Measurements from ENCODE around the gene SLC47A2.

- no peak for TF ChIP-seq CTCF (IDR thresholded peaks at IDR 0.05; ENCODE audit: low read depth, low read length)
- no peak for TF ChIP-seq EZH2phosphoT487 (IDR thresholded peaks at IDR 0.05; ENCODE audit: low read depth)
Measured at GRCh38 chr17:19714542-19715411, 1.6 kb downstream of the SLC47A2 start.
